DOHH2 (cell line): ENCODE measurements around the gene DCAF11.

ENCODE experiments used
- CTCF ChIP-seq: fragments of 200-600 bp; sonication (generic); IDR thresholded peaks from one replicate; pipeline ENCODE4 v1.5.1; 2014; ENCODE audit warnings: antibody characterized with exemption, mild to moderate bottlenecking, low read depth, low read length; ENCODE audit not compliant: poor library complexity, severe bottlenecking
- EZH2phosphoT487 ChIP-seq: fragments of 200-600 bp; sonication (generic); IDR thresholded peaks from 2 replicates; pipeline ENCODE4 v1.6.1; 2017; ENCODE audit warnings: borderline replicate concordance, mild to moderate bottlenecking, antibody characterized with exemption, low read length, moderate library complexity, mixed read lengths

GRCh38 chr14:24069411-24069735 is 45.2 kb upstream of the DCAF11 start:
- TF ChIP-seq CTCF (no peak), EZH2phosphoT487 (no peak)
